Fibroblast of villous mesenchyme (primary cell): ENCODE measurements around the gene PTPN12. TPM values are rescaled to one million over a fixed set of nuclear protein-coding genes. Genes with fewer than 3 reads are reported as not detected.
A peak's percentile ranks its signal among the peaks of the same experiment; 100 is the strongest.

Source experiments
- DNase-seq: peaks from one replicate; pipeline ENCODE4 v3.0.0-alpha.2; 2010; ENCODE audit warnings: low read depth
- H3K4me3 ChIP-seq: 2 replicates; pipeline ENCODE4 v1.5.1; 2011; ENCODE audit warnings: low read depth, mild to moderate bottlenecking, low read length
- total RNA-seq: library from RNA; depleted of rRNA; stranded (reverse); fragments of >200 nt; gene quantifications from 2 replicates; pipeline ENCODE4 v1.2.3, GENCODE V29; 2012
- TF ChIP-seq, protein P1 (sequence below): IDR thresholded peaks from 2 replicates; pipeline ENCODE4 v1.5.1; 2012; ENCODE audit warnings: low read depth, mild to moderate bottlenecking, low read length; ENCODE audit not compliant: insufficient read depth

Gene PTPN12
- total RNA-seq, 1 donor: 78.6 TPM

DNA sequence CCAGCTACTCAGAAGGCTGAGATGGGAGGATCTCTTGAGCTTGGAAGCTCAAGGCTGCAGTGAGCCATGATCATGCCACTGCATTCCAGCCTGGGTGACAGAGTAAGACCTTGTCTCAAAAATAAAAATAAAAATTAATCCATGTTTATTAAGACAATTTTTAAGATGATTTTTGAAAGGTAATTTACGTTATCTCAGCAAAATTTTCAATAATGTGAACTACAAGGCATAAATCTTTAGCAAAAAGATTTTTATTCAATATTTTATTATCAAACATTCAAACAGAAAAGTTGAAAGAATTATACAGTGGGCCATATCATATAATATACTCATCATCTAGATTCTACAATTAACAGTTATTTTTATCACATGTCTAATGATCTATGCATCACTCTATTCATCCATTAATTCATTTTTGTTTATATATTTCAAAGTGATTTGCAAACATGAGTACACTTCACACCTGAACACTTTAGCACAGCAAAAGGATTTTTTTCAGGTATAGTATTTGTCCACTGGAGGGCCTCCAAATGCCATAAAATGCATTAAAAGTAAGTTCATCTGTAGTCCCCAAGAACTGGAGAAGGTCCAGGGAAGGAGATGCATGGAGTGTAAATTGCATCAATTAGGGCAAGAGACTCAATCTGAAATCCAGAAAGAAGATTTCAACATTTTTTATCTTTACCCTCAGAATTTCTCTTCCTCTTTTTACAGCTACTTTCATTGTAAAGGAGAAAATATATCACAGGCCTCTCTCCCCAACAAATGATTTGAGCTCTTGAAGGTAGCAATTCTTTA is 120.5 kb downstream of the PTPN12 start:
- no peak overlapping the region for H3K4me3 ChIP-seq
- DNase-seq: peak; percentile 59
- TF ChIP-seq, protein P1, sequence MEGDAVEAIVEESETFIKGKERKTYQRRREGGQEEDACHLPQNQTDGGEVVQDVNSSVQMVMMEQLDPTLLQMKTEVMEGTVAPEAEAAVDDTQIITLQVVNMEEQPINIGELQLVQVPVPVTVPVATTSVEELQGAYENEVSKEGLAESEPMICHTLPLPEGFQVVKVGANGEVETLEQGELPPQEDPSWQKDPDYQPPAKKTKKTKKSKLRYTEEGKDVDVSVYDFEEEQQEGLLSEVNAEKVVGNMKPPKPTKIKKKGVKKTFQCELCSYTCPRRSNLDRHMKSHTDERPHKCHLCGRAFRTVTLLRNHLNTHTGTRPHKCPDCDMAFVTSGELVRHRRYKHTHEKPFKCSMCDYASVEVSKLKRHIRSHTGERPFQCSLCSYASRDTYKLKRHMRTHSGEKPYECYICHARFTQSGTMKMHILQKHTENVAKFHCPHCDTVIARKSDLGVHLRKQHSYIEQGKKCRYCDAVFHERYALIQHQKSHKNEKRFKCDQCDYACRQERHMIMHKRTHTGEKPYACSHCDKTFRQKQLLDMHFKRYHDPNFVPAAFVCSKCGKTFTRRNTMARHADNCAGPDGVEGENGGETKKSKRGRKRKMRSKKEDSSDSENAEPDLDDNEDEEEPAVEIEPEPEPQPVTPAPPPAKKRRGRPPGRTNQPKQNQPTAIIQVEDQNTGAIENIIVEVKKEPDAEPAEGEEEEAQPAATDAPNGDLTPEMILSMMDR: peak; percentile 52

DNA sequence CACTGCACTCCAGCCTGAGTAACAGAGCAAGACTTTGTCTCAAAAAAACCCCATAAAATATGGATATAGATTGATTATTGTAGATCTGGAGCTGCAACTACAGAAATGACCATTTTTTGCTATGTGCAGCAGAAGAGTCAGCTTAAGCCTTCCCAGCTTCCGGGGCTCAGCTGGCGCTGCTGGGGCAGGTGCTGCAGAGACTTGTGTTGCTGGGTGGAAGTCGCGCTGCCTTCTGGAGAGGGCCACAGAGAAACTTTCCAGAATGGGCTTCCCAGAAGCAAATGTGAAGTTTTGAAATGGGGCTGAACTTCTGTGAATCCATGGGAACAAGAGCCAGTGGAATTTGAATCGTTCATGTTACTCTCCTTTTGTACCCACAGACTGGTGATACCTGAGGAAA is 121.8 kb downstream of the PTPN12 start:
- DNase-seq: no peak
- TF ChIP-seq, protein P1: no peak
- H3K4me3 ChIP-seq: no peak overlapping the region

DNA sequence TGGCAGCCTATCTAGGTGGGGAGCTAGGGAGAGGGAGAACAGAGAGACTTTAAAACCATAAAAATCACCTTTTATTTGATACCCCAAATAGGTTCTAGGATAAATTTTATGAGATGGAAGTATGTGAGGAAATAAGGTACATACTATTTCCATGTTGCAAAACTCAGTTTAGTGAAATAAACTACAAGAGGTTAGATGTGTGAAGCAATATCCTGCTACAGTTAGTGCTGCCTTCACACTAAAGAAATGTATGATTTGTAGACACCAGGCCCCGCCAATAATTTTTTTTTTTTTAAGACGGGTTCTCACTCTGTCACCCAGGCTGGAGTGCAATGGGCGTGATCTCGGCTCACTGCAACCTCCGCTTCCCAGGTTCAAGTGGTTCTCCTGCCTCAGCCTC is 124.7 kb downstream of the PTPN12 start:
- DNase-seq: no peak
- TF ChIP-seq, protein P1: no peak
- H3K4me3 ChIP-seq: no peak overlapping the region

DNA sequence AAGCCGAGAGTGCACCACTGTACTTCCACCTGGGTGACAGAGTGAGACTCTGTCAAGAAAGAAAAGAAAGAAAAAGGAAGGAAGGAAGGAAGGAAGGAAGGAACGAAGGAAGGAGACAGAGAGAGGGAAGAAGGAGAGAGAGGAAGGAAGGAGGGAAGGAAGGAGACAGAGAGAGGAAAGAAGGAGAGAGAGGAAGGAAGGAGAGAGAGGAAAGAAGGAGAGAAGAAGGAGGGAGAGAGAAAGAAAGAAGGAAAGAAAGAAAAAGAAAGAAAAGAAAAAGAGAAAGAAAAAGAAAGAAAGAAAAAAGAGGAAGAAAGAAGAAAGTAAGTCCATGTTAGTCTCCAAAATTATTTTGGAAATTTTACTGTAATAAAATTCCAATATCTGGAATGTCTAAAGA is 125.8 kb downstream of the PTPN12 start:
- H3K4me3 ChIP-seq: no peak overlapping the region
- TF ChIP-seq, protein P1: no peak
- no peak for DNase-seq

DNA sequence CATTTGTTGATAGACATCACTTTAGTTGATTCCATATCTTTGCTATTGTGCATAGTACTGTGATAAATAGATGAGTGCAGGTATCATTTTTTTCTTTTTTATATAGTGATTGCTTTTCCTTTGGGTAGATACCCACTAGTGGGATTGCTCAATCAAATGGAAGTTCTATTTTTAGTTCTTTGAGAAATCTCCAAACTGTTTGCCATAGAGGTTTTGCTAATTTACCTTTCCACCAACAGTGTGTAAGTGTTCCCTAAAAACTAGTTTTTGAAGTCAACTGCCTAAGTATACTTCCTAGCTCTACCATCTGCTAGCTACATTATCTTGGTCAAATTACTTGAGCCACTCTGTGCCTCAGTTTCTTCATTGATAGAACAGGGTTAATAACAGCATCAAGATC is 127.6 kb downstream of the PTPN12 start:
- DNase-seq: no peak
- H3K4me3 ChIP-seq: no peak overlapping the region
- TF ChIP-seq, protein P1: no peak

DNA sequence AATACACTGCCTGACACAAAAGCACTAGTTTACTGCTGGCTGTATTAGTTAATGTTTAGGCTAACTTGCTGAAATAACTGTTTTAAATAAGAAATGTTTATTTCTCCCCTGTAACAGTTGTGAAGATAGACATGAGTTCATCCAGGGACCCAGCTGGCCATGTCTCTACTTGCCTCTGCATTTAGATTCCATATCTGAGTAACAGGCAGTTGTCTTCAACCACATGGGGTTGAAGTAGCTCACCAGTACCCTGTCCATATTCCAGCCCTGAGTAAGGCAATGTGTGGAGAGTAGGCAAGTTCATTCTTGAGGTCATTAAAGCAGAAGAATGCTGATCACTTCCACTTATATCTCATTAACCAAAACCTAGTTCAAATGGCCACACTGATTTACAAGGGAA is 128.1 kb downstream of the PTPN12 start:
- no peak overlapping the region for H3K4me3 ChIP-seq
- DNase-seq: no peak
- TF ChIP-seq, protein P1: no peak
